NB4 (cell line): ENCODE measurements around the gene TMEM52B.

Experiments used
- DNase-seq: peaks from one replicate; pipeline ENCODE4 v3.0.0; 2010; ENCODE audit warnings: low read depth
- H3K4me3 ChIP-seq: one replicate; pipeline ENCODE4 v1.5.1; 2011; ENCODE audit warnings: mild to moderate bottlenecking, low read depth, low read length, moderate library complexity
- MYC ChIP-seq: IDR thresholded peaks from 2 replicates; pipeline ENCODE4 v1.6.1; 2011; ENCODE audit warnings: low read depth, low read length
- POLR2A ChIP-seq: IDR thresholded peaks from 2 replicates; pipeline ENCODE4 v1.6.1; 2011; ENCODE audit warnings: mild to moderate bottlenecking; ENCODE audit not compliant: insufficient read length; ENCODE audit errors: extremely low read depth
- TF ChIP-seq, protein P1 (sequence below): IDR thresholded peaks from 2 replicates; pipeline ENCODE4 v1.6.1; 2011; ENCODE audit warnings: low read depth, low read length
- TF ChIP-seq, protein P2 (sequence below): IDR thresholded peaks from one replicate; pipeline ENCODE4 v1.5.1; 2012; ENCODE audit warnings: low read depth, low read length

The TMEM52B gene

DNA sequence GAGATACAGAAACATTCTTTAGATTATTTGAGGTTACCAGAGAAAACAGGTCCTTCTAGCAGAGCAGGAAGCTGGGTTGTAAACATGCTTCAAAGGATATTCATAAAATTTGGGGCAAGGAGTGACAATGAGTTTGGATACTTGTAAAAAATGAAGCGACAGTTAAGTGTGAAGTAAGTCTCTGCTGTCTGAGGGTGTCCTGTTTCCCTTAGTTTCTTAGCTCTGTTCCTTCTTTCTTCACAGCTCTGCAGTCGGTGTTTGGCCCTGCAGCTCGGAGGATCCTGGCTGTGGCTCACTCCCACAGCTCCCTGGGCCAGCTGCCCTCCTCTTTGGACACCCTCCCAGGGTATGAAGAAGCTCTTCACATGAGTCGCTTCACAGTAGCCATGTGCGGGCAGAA, 10.8 kb downstream of the TMEM52B start:
- DNase-seq, result no peak
- TF ChIP-seq, protein P1, sequence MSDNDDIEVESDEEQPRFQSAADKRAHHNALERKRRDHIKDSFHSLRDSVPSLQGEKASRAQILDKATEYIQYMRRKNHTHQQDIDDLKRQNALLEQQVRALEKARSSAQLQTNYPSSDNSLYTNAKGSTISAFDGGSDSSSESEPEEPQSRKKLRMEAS, result no peak
- TF ChIP-seq, protein P2, sequence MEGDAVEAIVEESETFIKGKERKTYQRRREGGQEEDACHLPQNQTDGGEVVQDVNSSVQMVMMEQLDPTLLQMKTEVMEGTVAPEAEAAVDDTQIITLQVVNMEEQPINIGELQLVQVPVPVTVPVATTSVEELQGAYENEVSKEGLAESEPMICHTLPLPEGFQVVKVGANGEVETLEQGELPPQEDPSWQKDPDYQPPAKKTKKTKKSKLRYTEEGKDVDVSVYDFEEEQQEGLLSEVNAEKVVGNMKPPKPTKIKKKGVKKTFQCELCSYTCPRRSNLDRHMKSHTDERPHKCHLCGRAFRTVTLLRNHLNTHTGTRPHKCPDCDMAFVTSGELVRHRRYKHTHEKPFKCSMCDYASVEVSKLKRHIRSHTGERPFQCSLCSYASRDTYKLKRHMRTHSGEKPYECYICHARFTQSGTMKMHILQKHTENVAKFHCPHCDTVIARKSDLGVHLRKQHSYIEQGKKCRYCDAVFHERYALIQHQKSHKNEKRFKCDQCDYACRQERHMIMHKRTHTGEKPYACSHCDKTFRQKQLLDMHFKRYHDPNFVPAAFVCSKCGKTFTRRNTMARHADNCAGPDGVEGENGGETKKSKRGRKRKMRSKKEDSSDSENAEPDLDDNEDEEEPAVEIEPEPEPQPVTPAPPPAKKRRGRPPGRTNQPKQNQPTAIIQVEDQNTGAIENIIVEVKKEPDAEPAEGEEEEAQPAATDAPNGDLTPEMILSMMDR, result no peak
- TF ChIP-seq MYC (no peak), POLR2A (no peak)
- no peak overlapping the region for H3K4me3 ChIP-seq

DNA sequence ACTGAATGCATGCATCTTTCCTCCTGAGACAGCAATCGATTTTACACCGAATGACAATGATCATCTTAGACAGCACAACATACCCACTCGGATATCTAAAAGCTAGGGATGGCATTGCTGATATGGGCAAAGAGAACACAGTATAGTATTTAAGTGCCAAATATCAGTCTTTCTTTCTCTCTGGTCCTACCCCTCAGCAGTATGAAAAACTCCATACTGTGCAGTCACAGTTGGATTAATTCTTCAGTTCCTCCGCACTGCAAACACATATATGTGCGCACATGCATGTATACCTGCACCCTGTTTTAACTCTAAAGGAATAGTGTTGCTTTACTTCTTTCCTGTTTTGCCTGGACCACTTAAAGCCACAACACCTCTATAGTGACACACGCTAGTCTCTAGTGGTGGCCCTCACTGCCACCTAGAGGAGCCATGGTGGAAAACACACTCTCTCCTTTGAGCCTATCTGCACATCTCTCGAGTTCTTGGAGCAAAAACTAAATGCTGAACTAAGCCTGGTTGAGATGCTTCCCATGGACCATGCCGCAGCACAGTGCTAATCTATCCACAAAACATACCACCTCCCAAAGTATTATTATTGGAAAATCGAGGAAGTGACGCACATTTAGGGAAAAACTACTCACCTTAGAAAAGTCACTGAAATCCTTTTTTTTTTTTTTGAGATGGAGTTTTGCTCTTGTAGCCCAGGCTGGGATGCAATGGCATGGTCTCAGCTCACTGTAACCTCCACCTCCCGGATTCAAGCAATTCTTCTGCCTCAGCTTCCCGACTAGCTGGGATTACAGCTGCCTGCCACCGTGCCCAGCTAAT, 11.9 kb downstream of the TMEM52B start:
- H3K4me3 ChIP-seq, result no peak overlapping the region
- DNase-seq, result peak; percentile 74
- TF ChIP-seq POLR2A, result no peak
- TF ChIP-seq, protein P2, result peak; percentile 80
- TF ChIP-seq, protein P1, result peak; percentile 27; the same call in 1 of the 2 replicates
- TF ChIP-seq MYC, result no peak

DNA sequence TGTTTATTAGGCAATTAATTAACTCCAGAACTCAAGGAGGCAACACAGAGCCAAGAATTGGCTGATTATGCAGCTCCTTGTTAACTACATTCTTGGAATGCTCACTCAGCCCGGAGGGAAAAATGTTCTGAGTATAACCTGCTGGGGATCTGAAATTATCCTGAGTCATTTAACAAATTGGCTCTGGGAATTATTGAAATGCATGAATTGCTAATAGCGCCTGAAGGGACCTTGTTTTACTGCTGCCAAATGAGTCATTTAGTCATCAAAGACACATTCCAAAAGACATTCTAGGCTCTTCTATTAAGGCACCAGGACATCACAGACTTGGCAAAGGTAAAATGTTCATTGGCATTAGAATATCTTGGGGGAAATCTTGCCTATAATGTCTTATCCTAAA, 13.0 kb downstream of the TMEM52B start:
- H3K4me3 ChIP-seq, result no peak overlapping the region
- DNase-seq, result no peak
- TF ChIP-seq POLR2A (no peak), MYC (no peak)
- TF ChIP-seq, protein P2, result no peak
- TF ChIP-seq, protein P1, result no peak

DNA sequence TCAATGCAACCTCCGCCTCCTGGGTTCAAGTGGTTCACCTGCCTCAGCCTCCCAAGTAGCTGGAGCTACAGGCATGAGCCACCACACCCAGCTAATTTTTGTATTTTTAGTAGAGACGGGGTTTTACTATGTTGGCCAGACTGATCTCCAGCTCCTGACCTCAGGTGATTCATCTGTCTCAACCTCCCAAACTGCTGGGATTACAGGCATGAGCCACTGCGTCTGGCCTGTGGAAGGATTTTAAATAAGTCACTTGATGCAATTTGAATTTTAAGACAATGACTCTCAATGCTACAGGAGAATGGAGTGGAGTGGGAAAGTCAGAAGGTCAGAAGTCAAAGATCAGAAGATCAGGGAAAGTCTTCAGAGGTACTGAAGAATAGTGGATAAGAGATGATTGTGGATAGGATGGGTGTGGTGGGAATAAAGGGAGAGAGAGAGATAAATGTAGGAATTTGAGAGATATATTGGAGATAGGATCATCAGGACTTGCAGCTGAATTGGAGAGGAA, 15.4 kb downstream of the TMEM52B start:
- no peak overlapping the region for H3K4me3 ChIP-seq
- DNase-seq, result no peak
- TF ChIP-seq, protein P2, result no peak
- TF ChIP-seq POLR2A (no peak), MYC (no peak)
- TF ChIP-seq, protein P1, result no peak

DNA sequence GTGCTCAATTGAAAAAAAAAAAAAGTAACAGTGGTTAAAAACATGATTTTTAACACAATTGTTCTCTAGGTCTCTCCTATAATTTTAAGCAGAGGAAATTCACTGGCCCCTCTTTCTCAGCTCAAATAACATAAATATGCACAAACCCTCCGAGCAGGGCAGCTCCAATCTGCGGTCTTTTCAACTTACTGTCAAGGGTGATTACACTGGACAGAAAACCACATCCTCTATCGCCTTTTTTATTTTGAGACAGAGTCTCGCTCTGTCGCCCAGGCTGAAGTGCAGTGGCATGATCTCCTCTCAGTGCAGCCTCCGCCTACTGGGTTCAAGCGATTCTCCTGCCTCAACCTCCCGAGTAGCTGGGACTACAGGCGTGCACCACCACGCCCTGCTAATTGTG, 17.4 kb downstream of the TMEM52B start:
- TF ChIP-seq POLR2A, result no peak
- TF ChIP-seq, protein P1, result no peak
- TF ChIP-seq, protein P2, result no peak
- no peak for TF ChIP-seq MYC
- H3K4me3 ChIP-seq, result no peak overlapping the region
- peak; percentile 54 for DNase-seq
